Uterus (tissue), 4 donors: ENCODE data around the gene ZDHHC14. TPM values are rescaled to one million over a fixed set of nuclear protein-coding genes. Genes with fewer than 3 reads are reported as not detected.
"Not testable (repeated sequence)": the region's sequence is repeated elsewhere in the genome, so short reads cannot be mapped to it uniquely, and the experiment has no call there.

Experiments
- DNase-seq, 2 donors: peaks; one replicate each; pipeline ENCODE4 v3.0.0-alpha.2; 2019 to 2020
- H3K27ac ChIP-seq, 2 donors: fragments of 200-600 bp; sonication (generic); 1 replicate in 1 of 2; 2 replicates in 1 of 2; pipeline ENCODE4 v1.5.1; 2016 to 2018
- H3K27me3 ChIP-seq, 2 donors: fragments of 200-600 bp; sonication (generic); one replicate each; pipeline ENCODE4 v1.5.1; 2018 to 2019; ENCODE audit warnings: control low read depth in 1 of 2
- H3K36me3 ChIP-seq, 2 donors: fragments of 200-600 bp; sonication (generic); one replicate each; pipeline ENCODE4 v1.5.1; 2019; ENCODE audit warnings: control low read depth in 1 of 2
- H3K4me1 ChIP-seq, 2 donors: fragments of 200-600 bp; sonication (generic); one replicate each; pipeline ENCODE4 v1.5.1; 2018 to 2019; ENCODE audit warnings: control low read depth in 1 of 2
- H3K4me3 ChIP-seq, 2 donors: fragments of 200-600 bp; sonication (generic); 1 replicate in 1 of 2; 2 replicates in 1 of 2; pipeline ENCODE4 v1.5.1; 2018 to 2019; ENCODE audit warnings: mild to moderate bottlenecking in 1 of 2
- H3K9me3 ChIP-seq, 2 donors: fragments of 200-600 bp; sonication (generic); one replicate each; pipeline ENCODE4 v1.5.1; 2019; ENCODE audit warnings: control low read depth in 1 of 2
- CTCF ChIP-seq, 4 experiments: fragments of 200-600 bp in 2 of 4; fragments of 450-650 bp in 2 of 4; sonication (generic) in 2 of 4; IDR thresholded peaks; one replicate each; pipeline ENCODE4 v1.5.1; 2016 to 2019; ENCODE audit warnings: antibody characterized with exemption in 4 of 4, mild to moderate bottlenecking in 2 of 4, moderate library complexity in 1 of 4
- POLR2A ChIP-seq, 2 donors: fragments of 450-650 bp; IDR thresholded peaks; one replicate each; pipeline ENCODE4 v1.6.1; 2016; ENCODE audit warnings: antibody characterized with exemption in 2 of 2, mild to moderate bottlenecking in 1 of 2, moderate library complexity in 1 of 2
- intact Hi-C: fragments of 100-400 bp; cut with DNase I; formaldehyde crosslinking; loops from one replicate; pipeline ENCODE4 v1.15.1; 2023; ENCODE audit warnings: low total_unique reads
- total RNA-seq, 4 donors: library from RNA; depleted of rRNA in 3 of 4; stranded (reverse); fragments of >200 nt in 3 of 4; gene quantifications; one replicate each; pipeline versions ENCODE4 v1.1.0 to v1.2.4, GENCODE V29; 2014 to 2023
- donor health status: DM: yes; HTN: yes; CAD: no.

The ZDHHC14 gene
- total RNA-seq, 4 donors from 2014 or later: 5.6 to 28.3 (median 12.9) TPM

GRCh38 chr6:157460182-157460999 lies 79.4 kb downstream of the ZDHHC14 start:
- Histone ChIP-seq H3K9me3 (no peaks in the 10 kb centered on the region), H3K4me1 (no peaks in the 10 kb centered on the region), H3K4me3 (no peak overlapping the region), H3K27ac (peak overlapping the region; percentile 54 to 76), H3K36me3 (no peaks in the 10 kb centered on the region), H3K27me3 (no peaks in the 10 kb centered on the region)
- TF ChIP-seq POLR2A (IDR thresholded peaks at IDR 0.05): no peak
- no peak for TF ChIP-seq CTCF (IDR thresholded peaks at IDR 0.05)
- intact Hi-C loops: no loop called here
- no peak for DNase-seq

GRCh38 chr6:157461000-157461915 lies 80.3 kb downstream of the ZDHHC14 start:
- no peak overlapping the region for H3K4me3 ChIP-seq
- intact Hi-C loops: no loop called here
- no peaks in the 10 kb centered on the region for H3K4me1 ChIP-seq
- peak overlapping the region; percentile 54 to 76 for H3K27ac ChIP-seq
- no peaks in the 10 kb centered on the region for H3K27me3 ChIP-seq
- DNase-seq: no peak
- TF ChIP-seq CTCF (IDR thresholded peaks at IDR 0.05) (no peak), POLR2A (IDR thresholded peaks at IDR 0.05) (no peak)
- no peaks in the 10 kb centered on the region for H3K36me3 ChIP-seq
- H3K9me3 ChIP-seq: no peaks in the 10 kb centered on the region

GRCh38 chr6:157462956-157463742 lies 82.2 kb downstream of the ZDHHC14 start:
- TF ChIP-seq POLR2A (IDR thresholded peaks at IDR 0.05): no peak
- TF ChIP-seq CTCF (IDR thresholded peaks at IDR 0.05): no peak
- intact Hi-C loops: no loop called here
- Histone ChIP-seq H3K4me1 (no peaks in the 10 kb centered on the region), H3K4me3 (no peak overlapping the region), H3K27me3 (no peaks in the 10 kb centered on the region), H3K36me3 (no peaks in the 10 kb centered on the region), H3K27ac (peak overlapping the region; percentile 54 to 76), H3K9me3 (no peaks in the 10 kb centered on the region)
- no peak for DNase-seq

- DNase-seq, H3K9me3 ChIP-seq, intact Hi-C loops, H3K27me3 ChIP-seq, H3K36me3 ChIP-seq, H3K4me1 ChIP-seq, H3K4me3 ChIP-seq: not testable (repeated sequence)
- peak overlapping the region in 1 of 2 donors; percentile 76 for H3K27ac ChIP-seq
Observed at GRCh38 chr6:157463743-157464135, 82.7 kb downstream of the ZDHHC14 start.
